SW480 (cell line): Measurements from ENCODE around the gene BICDL1.
A peak's percentile ranks its signal among the peaks of the same experiment; 100 is the strongest.

ENCODE experiments used
- DNase-seq: peaks from one replicate; pipeline ENCODE4 v3.0.0-alpha.2; 2016; ENCODE audit warnings: low spot score

Gene BICDL1

GRCh38 chr12:120101182-120101581, 112.1 kb downstream of the BICDL1 start:
- no peak for DNase-seq

GRCh38 chr12:120101617-120102016, 112.6 kb downstream of the BICDL1 start:
- no peak for DNase-seq

- no peak for DNase-seq
Observed at GRCh38 chr12:120102189-120103043, 113.4 kb downstream of the BICDL1 start.

GRCh38 chr12:120103044-120103338, 114.0 kb downstream of the BICDL1 start:
- DNase-seq = no peak

GRCh38 chr12:120103371-120103770, 114.3 kb downstream of the BICDL1 start:
- DNase-seq = no peak

- DNase-seq = no peak
Observed at GRCh38 chr12:120106151-120106550, 117.1 kb downstream of the BICDL1 start.

GRCh38 chr12:120109570-120110267, 120.7 kb downstream of the BICDL1 start:
- no peak for DNase-seq

- DNase-seq = no peak
Observed at GRCh38 chr12:120110550-120111501, 121.8 kb downstream of the BICDL1 start.

GRCh38 chr12:120115066-120115465, 126.0 kb downstream of the BICDL1 start:
- DNase-seq = no peak

GRCh38 chr12:120115692-120116440, 126.8 kb downstream of the BICDL1 start:
- DNase-seq = no peak

- DNase-seq = no peak
Observed at GRCh38 chr12:120116441-120116791, 127.4 kb downstream of the BICDL1 start, which contains the start of gene RAB35. Gene RAB35 (minus strand): TSS chr12:120116753. CDS start chr12:120116650, 103 bp downstream.

- peak; percentile 85 for DNase-seq
Observed at GRCh38 chr12:120116792-120117651, 128.0 kb downstream of the BICDL1 start.

- no peak for DNase-seq
Observed at GRCh38 chr12:120117961-120118320, 128.9 kb downstream of the BICDL1 start.

GRCh38 chr12:120118321-120119061, 129.5 kb downstream of the BICDL1 start:
- DNase-seq = peak; percentile 42

- no peak for DNase-seq
Observed at GRCh38 chr12:120119271-120119973, 130.4 kb downstream of the BICDL1 start.

- DNase-seq = no peak
Observed at GRCh38 chr12:120121343-120121742, 132.3 kb downstream of the BICDL1 start.

GRCh38 chr12:120121766-120122293, 132.8 kb downstream of the BICDL1 start:
- no peak for DNase-seq

GRCh38 chr12:120125029-120125428, 136.0 kb downstream of the BICDL1 start:
- DNase-seq = no peak
